Osteoblast (primary cell): ENCODE data around the gene KLHL2. TPM values are rescaled to one million over a fixed set of nuclear protein-coding genes. Genes with fewer than 3 reads are reported as not detected.
"Not testable (repeated sequence)": the region's sequence is repeated elsewhere in the genome, so short reads cannot be mapped to it uniquely, and the experiment has no call there.

ENCODE experiments used
- DNase-seq: peaks from one replicate; pipeline ENCODE4 v3.0.0; 2011; ENCODE audit warnings: low spot score, mixed read lengths; ENCODE audit not compliant: insufficient read length; ENCODE audit errors: missing footprints
- H2AFZ ChIP-seq: 2 replicates; pipeline ENCODE4 v1.6.0; 2011; ENCODE audit warnings: mild to moderate bottlenecking, low read length
- H3K27ac ChIP-seq: 2 replicates; pipeline ENCODE4 v1.5.1; 2011; ENCODE audit warnings: mild to moderate bottlenecking, low read depth, low read length, moderate library complexity
- H3K27me3 ChIP-seq: 2 replicates; pipeline ENCODE4 v1.6.0; 2012; ENCODE audit warnings: mild to moderate bottlenecking, control low read depth, inconsistent platforms, low read length, moderate library complexity; ENCODE audit not compliant: insufficient read depth
- H3K36me3 ChIP-seq: 2 replicates; pipeline ENCODE4 v1.5.1; 2011; ENCODE audit warnings: mild to moderate bottlenecking, low read length, control low read depth, moderate library complexity; ENCODE audit not compliant: insufficient read depth
- H3K4me1 ChIP-seq: 2 replicates; pipeline ENCODE4 v1.5.1; 2011; ENCODE audit warnings: mild to moderate bottlenecking, low read length, control low read depth, moderate library complexity; ENCODE audit not compliant: insufficient read depth
- H3K4me2 ChIP-seq: 2 replicates; pipeline ENCODE4 v1.6.0; 2011; ENCODE audit warnings: mild to moderate bottlenecking, low read length; ENCODE audit not compliant: insufficient read depth
- H3K4me3 ChIP-seq: fragments of 200-600 bp; sonication (generic); 3 replicates; pipeline ENCODE4 v1.5.1; 2012; ENCODE audit warnings: mild to moderate bottlenecking, low read length, inconsistent platforms; ENCODE audit not compliant: insufficient read depth
- H3K79me2 ChIP-seq: 2 replicates; pipeline ENCODE4 v1.6.0; 2012; ENCODE audit warnings: mild to moderate bottlenecking, low read length, control low read depth, inconsistent platforms; ENCODE audit not compliant: insufficient read depth
- H3K9me3 ChIP-seq: 2 replicates; pipeline ENCODE4 v1.5.1; 2011; ENCODE audit warnings: low read depth, low read length, control low read depth
- H4K20me1 ChIP-seq: 2 replicates; pipeline ENCODE4 v1.6.0; 2012; ENCODE audit warnings: mild to moderate bottlenecking, low read length, control low read depth; ENCODE audit not compliant: insufficient read depth
- total RNA-seq: library from RNA; depleted of rRNA; stranded (reverse); fragments of >200 nt; gene quantifications from 2 replicates; pipeline ENCODE4 v1.2.3, GENCODE V29; 2012

The KLHL2 gene
- total RNA-seq, 1 donor, result 13.4 TPM

GRCh38 chr4:165269931-165270330 lies 62.6 kb downstream of the KLHL2 start:
- not testable (repeated sequence) for H3K36me3 ChIP-seq, H3K4me1 ChIP-seq, H3K27me3 ChIP-seq, H3K4me3 ChIP-seq, H3K9me3 ChIP-seq, DNase-seq, H3K4me2 ChIP-seq, H3K27ac ChIP-seq, H4K20me1 ChIP-seq, H3K79me2 ChIP-seq, H2AFZ ChIP-seq

GRCh38 chr4:165273443-165273842 lies 66.1 kb downstream of the KLHL2 start:
- not testable (repeated sequence) for H2AFZ ChIP-seq, H3K27me3 ChIP-seq, H3K4me2 ChIP-seq, H3K79me2 ChIP-seq, H3K27ac ChIP-seq, H4K20me1 ChIP-seq, H3K36me3 ChIP-seq, H3K9me3 ChIP-seq, H3K4me1 ChIP-seq, H3K4me3 ChIP-seq, DNase-seq

GRCh38 chr4:165275357-165275756 lies 68.0 kb downstream of the KLHL2 start:
- H4K20me1 ChIP-seq, H3K4me2 ChIP-seq, H3K36me3 ChIP-seq, DNase-seq, H3K4me3 ChIP-seq, H3K79me2 ChIP-seq, H3K27me3 ChIP-seq, H3K4me1 ChIP-seq, H3K9me3 ChIP-seq, H2AFZ ChIP-seq, H3K27ac ChIP-seq: not testable (repeated sequence)

- H3K27ac ChIP-seq, H3K36me3 ChIP-seq, H2AFZ ChIP-seq, H4K20me1 ChIP-seq, H3K4me1 ChIP-seq, DNase-seq, H3K27me3 ChIP-seq, H3K4me2 ChIP-seq, H3K79me2 ChIP-seq, H3K4me3 ChIP-seq, H3K9me3 ChIP-seq: not testable (repeated sequence)
Observed at GRCh38 chr4:165279531-165279930, 72.2 kb downstream of the KLHL2 start.

GRCh38 chr4:165284697-165285096 lies 77.3 kb downstream of the KLHL2 start:
- H3K36me3 ChIP-seq, H3K9me3 ChIP-seq, DNase-seq, H3K4me3 ChIP-seq, H3K4me2 ChIP-seq, H3K27me3 ChIP-seq, H3K27ac ChIP-seq, H3K79me2 ChIP-seq, H4K20me1 ChIP-seq, H2AFZ ChIP-seq: not testable (repeated sequence)
- H3K4me1 ChIP-seq, result peaks cover 13% of the 10 kb centered on the region

GRCh38 chr4:165286619-165287340 lies 79.4 kb downstream of the KLHL2 start:
- H3K36me3 ChIP-seq, H3K27ac ChIP-seq, H3K4me3 ChIP-seq, H3K79me2 ChIP-seq, H3K4me2 ChIP-seq, H3K27me3 ChIP-seq, DNase-seq, H4K20me1 ChIP-seq, H3K9me3 ChIP-seq, H2AFZ ChIP-seq: not testable (repeated sequence)
- H3K4me1 ChIP-seq, result peaks cover 13% of the 10 kb centered on the region
